GM23338 (cell line): ENCODE results near the gene APOBEC3F. TPM values are rescaled to one million over a fixed set of nuclear protein-coding genes. Genes with fewer than 3 reads are reported as not detected.

Experiments used
- polyA plus RNA-seq: library from polyadenylated mRNA; unstranded; fragments of >200 nt; fragmentation: Nextera tagmentation; extraction: Ambion mirVana; gene quantifications from 2 replicates; pipeline ENCODE4 v1.2.1, GENCODE V29; 2016
- small RNA-seq: library from RNA; depleted of rRNA; stranded (forward); fragments of <200 nt; gene quantifications from one replicate; pipeline ENCODE3, GENCODE V24; 2014; ENCODE audit warnings: low replicate concordance
- total RNA-seq: library from RNA; depleted of rRNA; stranded (reverse); fragments of >200 nt; shearing (Covaris generic); gene quantifications from 2 replicates; pipeline ENCODE4 v1.2.3, GENCODE V29; 2014; rRNA removed

The APOBEC3F gene
- total and polyA plus RNA-seq, 2 experiments from 2014 or later, result 3.4 TPM

Small RNA genes within 50 kb of the gene (small RNA-seq; reads per million reads assigned to genes)
- not detected for gene AL022318.2

Other genes with a start within 250 kb of the APOBEC3F start
- gene DNAL4, start 246.7 kb upstream of the APOBEC3F start, total RNA-seq, result 10.0 and 11.3 TPM in 2 replicates
- gene DNAL4, start 246.7 kb upstream of the APOBEC3F start, polyA plus RNA-seq, result 8.7 and 9.3 TPM in 2 replicates
- gene NPTXR, start 196.8 kb upstream of the APOBEC3F start, total RNA-seq, result 9.3 and 13.4 TPM in 2 replicates
- gene NPTXR, start 196.8 kb upstream of the APOBEC3F start, polyA plus RNA-seq, result 0.75 and 0.89 TPM in 2 replicates
- 18.2 and 23.0 TPM in 2 replicates for gene CBX6, start 168.6 kb upstream of the APOBEC3F start, total RNA-seq
- gene CBX6, start 168.6 kb upstream of the APOBEC3F start, polyA plus RNA-seq, result 17.4 and 18.5 TPM in 2 replicates
- gene APOBEC3A, start 83.3 kb upstream of the APOBEC3F start, total RNA-seq, result not detected in 2 replicates
- 0.21 TPM in 1 of 2 replicates, not detected in the other for gene APOBEC3A, start 83.3 kb upstream of the APOBEC3F start, polyA plus RNA-seq
- 5.9 and 7.0 TPM in 2 replicates for gene APOBEC3B, start 58.5 kb upstream of the APOBEC3F start, total RNA-seq
- gene APOBEC3B, start 58.5 kb upstream of the APOBEC3F start, polyA plus RNA-seq, result 9.2 and 11.8 TPM in 2 replicates
- 5.0 and 7.0 TPM in 2 replicates for gene APOBEC3C, start 26.6 kb upstream of the APOBEC3F start, total RNA-seq
- gene APOBEC3C, start 26.6 kb upstream of the APOBEC3F start, polyA plus RNA-seq, result 49.2 and 49.3 TPM in 2 replicates
- 3.4 and 4.3 TPM in 2 replicates for gene APOBEC3D, start 19.7 kb upstream of the APOBEC3F start, total RNA-seq
- 6.7 and 9.4 TPM in 2 replicates for gene APOBEC3D, start 19.7 kb upstream of the APOBEC3F start, polyA plus RNA-seq
- gene APOBEC3G, start 36.4 kb downstream of the APOBEC3F start, total RNA-seq, result 2.6 and 3.3 TPM in 2 replicates
- gene APOBEC3G, start 36.4 kb downstream of the APOBEC3F start, polyA plus RNA-seq, result 1.8 and 2.1 TPM in 2 replicates
- not detected in 2 replicates for gene APOBEC3H, start 56.4 kb downstream of the APOBEC3F start, total RNA-seq
- gene APOBEC3H, start 56.4 kb downstream of the APOBEC3F start, polyA plus RNA-seq, result not detected in 2 replicates
- gene CBX7, start 111.8 kb downstream of the APOBEC3F start, total RNA-seq, result 11.5 and 12.7 TPM in 2 replicates
- 2.6 and 2.8 TPM in 2 replicates for gene CBX7, start 111.8 kb downstream of the APOBEC3F start, polyA plus RNA-seq
- gene PDGFB, start 204.1 kb downstream of the APOBEC3F start, total RNA-seq, result 5.2 and 8.0 TPM in 2 replicates
- gene PDGFB, start 204.1 kb downstream of the APOBEC3F start, polyA plus RNA-seq, result 1.9 and 2.2 TPM in 2 replicates